Chondrocyte (in vitro differentiated cells): ENCODE data around the gene DUOX2. TPM values are rescaled to one million over a fixed set of nuclear protein-coding genes. Genes with fewer than 3 reads are reported as not detected.

Experiments
- DNase-seq: peaks from one replicate; pipeline ENCODE4 v3.0.0; 2021; ENCODE audit warnings: mixed read lengths, low spot score
- H3K27ac Mint-ChIP-seq: one replicate; pipeline ENCODE4 v1.8.0; 2021; ENCODE audit warnings: mild to moderate bottlenecking, moderate library complexity, mixed read lengths; ENCODE audit not compliant: unreplicated experiment
- H3K27me3 Mint-ChIP-seq: 2 replicates; pipeline ENCODE4 v1.8.0; 2021; ENCODE audit warnings: low read depth, mixed read lengths
- H3K36me3 Mint-ChIP-seq: 2 replicates; pipeline ENCODE4 v1.8.0; 2021; ENCODE audit warnings: low read depth, mixed read lengths
- H3K4me1 Mint-ChIP-seq: 2 replicates; pipeline ENCODE4 v1.8.0; 2021; ENCODE audit warnings: low read depth, mild to moderate bottlenecking, mixed read lengths
- H3K4me3 Mint-ChIP-seq: one replicate; pipeline ENCODE4 v1.8.0; 2021; ENCODE audit warnings: mild to moderate bottlenecking, moderate library complexity, mixed read lengths; ENCODE audit not compliant: unreplicated experiment
- H3K9me3 Mint-ChIP-seq: 2 replicates; pipeline ENCODE4 v1.8.0; 2021; ENCODE audit warnings: low read depth, mixed read lengths
- total RNA-seq: library from RNA; stranded (reverse); gene quantifications from 3 replicates; pipeline ENCODE4 v1.2.1, GENCODE V29; 2021
- TF ChIP-seq, protein P1 (sequence below): fragments of 200-600 bp; sonication (generic); IDR thresholded peaks from 2 replicates; pipeline ENCODE4 v1.5.0; 2021; ENCODE audit warnings: antibody characterized with exemption, mild to moderate bottlenecking, moderate library complexity

Gene DUOX2
- total RNA-seq, 1 donor from 2014 or later, result not detected

DNA sequence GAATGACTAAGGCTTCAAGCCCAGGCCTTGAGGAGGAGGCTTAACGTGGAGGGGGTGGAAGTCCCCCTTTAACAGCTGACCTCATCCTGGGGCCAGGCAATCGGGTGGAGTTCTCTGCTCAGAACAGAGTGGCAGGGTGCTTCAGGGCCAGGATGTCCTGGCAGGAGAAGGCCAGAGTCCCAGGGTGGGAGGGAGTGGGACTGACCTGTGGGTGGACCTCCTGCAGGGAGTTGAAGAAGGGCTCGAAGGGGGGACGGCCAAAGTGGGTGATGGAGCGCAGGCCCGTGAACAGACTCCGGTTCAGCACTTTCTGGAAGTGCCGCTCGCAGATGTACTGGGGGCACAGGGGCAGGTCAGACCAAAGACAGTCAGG lies 19.6 kb downstream of the DUOX2 start:
- H3K27me3 Mint-ChIP-seq, result peaks cover 38% of the 10 kb centered on the region
- no peak overlapping the region for H3K27ac Mint-ChIP-seq
- no peaks in the 10 kb centered on the region for H3K36me3 Mint-ChIP-seq
- H3K9me3 Mint-ChIP-seq, result peaks cover 3% of the 10 kb centered on the region
- H3K4me1 Mint-ChIP-seq, result peaks cover 2% of the 10 kb centered on the region
- no peak for DNase-seq
- no peak overlapping the region for H3K4me3 Mint-ChIP-seq
- TF ChIP-seq, protein P1, sequence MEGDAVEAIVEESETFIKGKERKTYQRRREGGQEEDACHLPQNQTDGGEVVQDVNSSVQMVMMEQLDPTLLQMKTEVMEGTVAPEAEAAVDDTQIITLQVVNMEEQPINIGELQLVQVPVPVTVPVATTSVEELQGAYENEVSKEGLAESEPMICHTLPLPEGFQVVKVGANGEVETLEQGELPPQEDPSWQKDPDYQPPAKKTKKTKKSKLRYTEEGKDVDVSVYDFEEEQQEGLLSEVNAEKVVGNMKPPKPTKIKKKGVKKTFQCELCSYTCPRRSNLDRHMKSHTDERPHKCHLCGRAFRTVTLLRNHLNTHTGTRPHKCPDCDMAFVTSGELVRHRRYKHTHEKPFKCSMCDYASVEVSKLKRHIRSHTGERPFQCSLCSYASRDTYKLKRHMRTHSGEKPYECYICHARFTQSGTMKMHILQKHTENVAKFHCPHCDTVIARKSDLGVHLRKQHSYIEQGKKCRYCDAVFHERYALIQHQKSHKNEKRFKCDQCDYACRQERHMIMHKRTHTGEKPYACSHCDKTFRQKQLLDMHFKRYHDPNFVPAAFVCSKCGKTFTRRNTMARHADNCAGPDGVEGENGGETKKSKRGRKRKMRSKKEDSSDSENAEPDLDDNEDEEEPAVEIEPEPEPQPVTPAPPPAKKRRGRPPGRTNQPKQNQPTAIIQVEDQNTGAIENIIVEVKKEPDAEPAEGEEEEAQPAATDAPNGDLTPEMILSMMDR, result no peak

DNA sequence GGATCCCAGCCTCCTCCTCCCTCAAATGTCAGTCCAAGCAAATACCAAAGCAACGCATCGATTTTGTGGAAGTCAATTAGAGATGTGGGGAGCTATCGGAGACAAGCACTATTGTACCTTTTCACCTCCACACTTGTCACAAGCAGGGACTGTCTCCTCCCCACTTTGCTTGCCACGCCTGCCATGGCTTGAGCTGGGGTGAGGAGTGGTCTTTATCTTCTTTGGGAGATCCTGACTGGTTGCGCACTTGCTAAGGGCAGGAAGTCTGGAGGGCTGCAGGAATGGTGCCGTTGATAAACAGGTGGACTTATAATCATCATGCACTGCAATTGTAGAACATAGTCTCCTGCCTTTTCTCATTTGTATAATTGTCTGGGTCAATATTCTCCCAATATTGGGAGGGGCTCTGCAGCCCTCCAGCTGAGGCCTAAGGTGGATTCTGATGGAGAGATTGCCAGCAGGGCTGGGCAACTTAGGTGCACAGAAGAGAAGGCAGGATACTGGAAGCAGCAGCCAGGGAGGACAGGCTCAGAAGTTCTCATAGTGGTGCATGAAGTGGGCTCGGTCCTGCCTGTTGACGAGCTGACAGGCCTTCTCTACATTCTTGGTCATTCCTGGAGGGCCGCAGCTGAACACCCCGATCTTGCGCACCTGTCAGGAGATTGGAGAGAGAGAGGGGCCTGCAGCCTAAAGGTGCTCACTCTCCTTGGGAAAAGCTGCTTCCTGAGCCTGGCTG lies 20.2 kb downstream of the DUOX2 start:
- Mint-ChIP-seq H3K27ac (peak overlapping the region; percentile 45), H3K4me3 (no peak overlapping the region), H3K36me3 (no peaks in the 10 kb centered on the region), H3K9me3 (peaks cover 3% of the 10 kb centered on the region), H3K27me3 (peaks cover 41% of the 10 kb centered on the region), H3K4me1 (peaks cover 2% of the 10 kb centered on the region)
- DNase-seq, result no peak
- TF ChIP-seq, protein P1, result no peak

DNA sequence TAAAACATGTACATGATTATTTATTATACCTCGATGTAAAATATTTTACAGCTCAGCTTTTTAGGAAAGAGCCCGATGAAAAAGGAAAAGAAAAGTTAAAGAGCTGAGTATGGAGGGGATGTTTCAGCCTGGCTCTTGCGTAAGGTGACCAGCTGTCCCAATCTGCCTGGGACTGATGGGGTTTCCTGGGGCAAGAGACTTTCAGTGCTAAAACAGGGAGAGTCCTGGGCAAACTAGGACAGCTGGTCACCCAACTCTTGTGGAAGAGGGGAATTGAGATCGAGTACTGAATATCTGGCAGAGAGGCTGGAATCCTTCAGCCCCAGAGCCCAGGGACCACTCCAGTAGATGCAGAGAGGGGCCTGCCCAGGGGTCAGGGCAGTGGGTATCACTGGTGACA lies 21.0 kb downstream of the DUOX2 start:
- no peak for DNase-seq
- no peak overlapping the region for H3K4me3 Mint-ChIP-seq
- peaks cover 2% of the 10 kb centered on the region for H3K4me1 Mint-ChIP-seq
- H3K36me3 Mint-ChIP-seq, result no peaks in the 10 kb centered on the region
- no peak overlapping the region for H3K27ac Mint-ChIP-seq
- TF ChIP-seq, protein P1, result no peak
- H3K9me3 Mint-ChIP-seq, result peaks cover 3% of the 10 kb centered on the region
- peaks cover 46% of the 10 kb centered on the region for H3K27me3 Mint-ChIP-seq

DNA sequence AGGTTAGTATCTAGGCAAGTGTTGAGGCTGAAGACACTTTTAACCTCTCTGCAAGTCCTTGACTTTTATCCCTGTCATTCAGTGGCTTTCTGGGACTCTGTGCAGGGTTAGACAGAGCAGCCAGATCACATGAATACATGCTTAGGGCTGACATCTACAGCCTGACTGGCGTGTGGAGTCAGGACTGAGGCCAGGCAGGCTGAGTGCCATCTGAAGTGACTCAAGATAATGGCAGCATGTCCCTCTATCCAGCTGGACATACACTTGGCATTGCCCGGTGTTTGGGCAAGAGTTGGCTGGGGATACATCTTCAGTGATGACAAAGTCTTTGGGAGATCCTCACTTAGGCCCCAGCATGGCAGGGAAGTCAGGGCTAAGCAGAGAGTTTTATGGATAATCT lies 22.4 kb downstream of the DUOX2 start:
- TF ChIP-seq, protein P1, result no peak
- DNase-seq, result no peak
- Mint-ChIP-seq H3K27ac (no peak overlapping the region), H3K27me3 (peaks cover 56% of the 10 kb centered on the region), H3K4me3 (no peak overlapping the region), H3K4me1 (peaks cover 2% of the 10 kb centered on the region), H3K36me3 (no peaks in the 10 kb centered on the region), H3K9me3 (peaks cover 3% of the 10 kb centered on the region)

DNA sequence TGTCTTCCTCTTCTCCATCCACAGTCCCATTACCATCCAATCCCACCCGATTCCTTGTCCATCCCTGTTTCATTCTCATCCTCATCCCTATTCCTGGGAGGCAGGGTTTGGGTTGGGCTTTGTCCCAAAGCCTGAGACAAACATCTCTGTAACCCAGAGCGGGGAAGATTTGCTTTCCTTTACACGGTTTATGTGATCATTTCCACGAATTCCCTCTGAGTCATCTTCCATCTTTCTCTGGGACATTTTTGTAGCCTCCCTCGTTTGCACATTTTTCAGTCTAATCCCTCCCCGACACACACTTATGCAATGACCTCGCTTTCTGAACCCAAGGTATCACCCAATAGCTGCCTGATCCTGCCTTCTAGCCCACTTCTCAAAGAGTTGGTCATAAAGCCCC lies 22.8 kb downstream of the DUOX2 start:
- no peaks in the 10 kb centered on the region for H3K36me3 Mint-ChIP-seq
- H3K4me3 Mint-ChIP-seq, result no peak overlapping the region
- H3K4me1 Mint-ChIP-seq, result peaks cover 2% of the 10 kb centered on the region
- no peak overlapping the region for H3K27ac Mint-ChIP-seq
- H3K9me3 Mint-ChIP-seq, result peaks cover 3% of the 10 kb centered on the region
- H3K27me3 Mint-ChIP-seq, result peaks cover 56% of the 10 kb centered on the region
- DNase-seq, result no peak
- TF ChIP-seq, protein P1, result no peak
